H1 (cell line): ENCODE results near the gene TMIGD1. TPM values are rescaled to one million over a fixed set of nuclear protein-coding genes. Genes with fewer than 3 reads are reported as not detected.

ENCODE experiments used
- CTCF ChIA-PET: fragments of 300-600 bp; sonication (Branson Sonifier 250); formaldehyde crosslinking; loops from one replicate; lab custom pipeline; 2021; ENCODE audit not compliant: partially characterized antibody; lab: Charles Lee
- POLR2A ChIA-PET: fragments of 300-600 bp; sonication (Branson Sonifier 250); formaldehyde crosslinking; loops from one replicate; lab custom pipeline; 2021; ENCODE audit warnings: inconsistent platforms; ENCODE audit not compliant: partially characterized antibody; lab: Charles Lee
- DNase-seq, 2 experiments: peaks; one replicate each; pipeline versions ENCODE4 v3.0.0 to v3.0.0-alpha.2; 2010 to 2022; ENCODE audit warnings: low spot score in 2 of 2, low read depth in 1 of 2, mixed read lengths in 1 of 2
- FAIRE-seq: peaks from 2 replicates; lab custom pipeline; 2011; peaks lifted over from hg19 to GRCh38; lab: Jason Lieb, UNC
- H2AFZ ChIP-seq: 2 replicates; pipeline ENCODE4 v1.8.1; 2012; ENCODE audit warnings: low read length, inconsistent platforms
- H2AK5ac ChIP-seq: 2 replicates; pipeline ENCODE4 v1.6.1; 2013; ENCODE audit warnings: low read depth, low read length
- H2BK120ac ChIP-seq: replicated peaks from 2 replicates; pipeline ENCODE3; 2013; ENCODE audit warnings: low read depth, low read length, inconsistent platforms
- H2BK12ac ChIP-seq: 2 replicates; pipeline ENCODE4 v1.6.1; 2013; ENCODE audit warnings: low read depth, low read length
- H2BK15ac ChIP-seq: 2 replicates; pipeline ENCODE4 v1.6.1; 2013; ENCODE audit warnings: low read length
- H2BK20ac ChIP-seq: 2 replicates; pipeline ENCODE4 v1.6.1; 2013; ENCODE audit warnings: low read length
- H2BK5ac ChIP-seq: 2 replicates; pipeline ENCODE4 v1.6.1; 2013; ENCODE audit warnings: low read depth, low read length
- H3K14ac ChIP-seq: 2 replicates; pipeline ENCODE4 v1.6.1; 2013; ENCODE audit warnings: inconsistent platforms; ENCODE audit not compliant: insufficient read length
- H3K18ac ChIP-seq: 2 replicates; pipeline ENCODE4 v1.6.1; 2013; ENCODE audit warnings: low read length; ENCODE audit errors: extremely low read depth
- H3K23ac ChIP-seq: 2 replicates; pipeline ENCODE4 v1.6.1; 2013; ENCODE audit warnings: inconsistent platforms; ENCODE audit not compliant: insufficient read length
- H3K23me2 ChIP-seq: 2 replicates; pipeline ENCODE4 v1.6.1; 2013; ENCODE audit warnings: low read depth, low read length
- H3K27ac ChIP-seq: 2 replicates; pipeline ENCODE4 v1.6.1; 2011; ENCODE audit warnings: low read depth, low read length, inconsistent platforms
- H3K27me3 ChIP-seq, 4 experiments: replicated peaks in 1 of 4; 1 replicate in 1 of 4; 2 replicates in 3 of 4; pipeline versions ENCODE4 v1.6.1 to v1.8.1; 2011 to 2013; ENCODE audit warnings: low read length in 3 of 4, mild to moderate bottlenecking in 3 of 4, inconsistent platforms in 2 of 4, mixed read lengths in 2 of 4, moderate library complexity in 1 of 4; ENCODE audit not compliant: control insufficient read depth in 3 of 4, insufficient read depth in 3 of 4; ENCODE audit errors: extremely low read depth in 1 of 4
- H3K36me3 ChIP-seq, 4 experiments: 2 replicates each; pipeline versions ENCODE4 v1.6.1 to v1.8.1; 2011 to 2013; ENCODE audit warnings: mild to moderate bottlenecking in 4 of 4, low read length in 3 of 4, moderate library complexity in 2 of 4, control low read depth in 1 of 4, inconsistent platforms in 1 of 4; ENCODE audit not compliant: insufficient read depth in 4 of 4, control insufficient read depth in 2 of 4
- H3K4ac ChIP-seq: replicated peaks from 2 replicates; pipeline ENCODE3; 2013; ENCODE audit warnings: low read length, low read depth, mixed read lengths, inconsistent platforms; ENCODE audit not compliant: insufficient read length
- H3K4me1 ChIP-seq, 4 experiments: replicated peaks in 1 of 4; 1 replicate in 1 of 4; 2 replicates in 3 of 4; pipeline versions ENCODE4 v1.6.1 to v1.8.1; 2011 to 2013; ENCODE audit warnings: low read length in 3 of 4, inconsistent platforms in 2 of 4, mixed read lengths in 1 of 4; ENCODE audit not compliant: insufficient read depth in 4 of 4, control insufficient read depth in 3 of 4
- H3K4me2 ChIP-seq, 2 experiments: 2 replicates each; pipeline versions ENCODE4 v1.6.1 to v1.8.1; 2011 to 2013; ENCODE audit warnings: low read depth in 2 of 2, low read length in 2 of 2, control low read depth in 1 of 2, inconsistent platforms in 1 of 2, mild to moderate bottlenecking in 1 of 2; ENCODE audit not compliant: insufficient read depth in 1 of 2
- H3K4me3 ChIP-seq, 4 experiments: fragments of 200-600, 300-600 bp in 1 of 4; sonication (generic), shearing (Covaris generic), sonication (Bioruptor Twin) in 1 of 4; 2 replicates each; pipeline versions ENCODE4 v1.5.1 to v1.8.1; 2011 to 2016; ENCODE audit warnings: low read length in 4 of 4, low read depth in 3 of 4, control low read depth in 2 of 4, inconsistent platforms in 2 of 4, mild to moderate bottlenecking in 2 of 4, mixed read lengths in 1 of 4, moderate library complexity in 1 of 4; ENCODE audit not compliant: insufficient read depth in 2 of 4; ENCODE audit errors: extremely low read depth in 1 of 4
- H3K56ac ChIP-seq: replicated peaks from 2 replicates; pipeline ENCODE3; 2013; ENCODE audit warnings: low read depth, mild to moderate bottlenecking, mixed read lengths, low read length, inconsistent platforms; ENCODE audit not compliant: insufficient read length
- H3K79me1 ChIP-seq: 2 replicates; pipeline ENCODE4 v1.6.1; 2013; ENCODE audit warnings: low read depth, low read length, control low read depth
- H3K79me2 ChIP-seq, 2 experiments: 2 replicates each; pipeline versions ENCODE4 v1.6.1 to v1.8.1; 2012 to 2013; ENCODE audit warnings: low read length in 2 of 2, mild to moderate bottlenecking in 2 of 2, inconsistent platforms in 1 of 2; ENCODE audit not compliant: insufficient read depth in 2 of 2, control insufficient read depth in 1 of 2
- H3K9ac ChIP-seq, 4 experiments: replicated peaks in 1 of 4; 1 replicate in 1 of 4; 2 replicates in 3 of 4; pipeline versions ENCODE4 v1.6.1 to v1.8.1; 2011 to 2013; ENCODE audit warnings: low read depth in 3 of 4, low read length in 3 of 4, control low read depth in 2 of 4, mild to moderate bottlenecking in 2 of 4, moderate library complexity in 2 of 4, inconsistent platforms in 1 of 4; ENCODE audit errors: extremely low read depth in 1 of 4
- H3K9me3 ChIP-seq, 2 experiments: 2 replicates each; pipeline versions ENCODE4 v1.6.1 to v1.8.1; 2012 to 2013; ENCODE audit warnings: mild to moderate bottlenecking in 2 of 2, moderate library complexity in 2 of 2, control low read depth in 1 of 2, inconsistent platforms in 1 of 2, low read depth in 1 of 2, low read length in 1 of 2, mixed read lengths in 1 of 2; ENCODE audit not compliant: insufficient read depth in 2 of 2
- H4K20me1 ChIP-seq, 2 experiments: replicated peaks in 1 of 2; 2 replicates each; pipeline versions ENCODE3 to v1.8.1; 2011 to 2013; ENCODE audit warnings: inconsistent platforms in 2 of 2, low read length in 2 of 2, mild to moderate bottlenecking in 1 of 2; ENCODE audit not compliant: insufficient read depth in 2 of 2, control insufficient read depth in 1 of 2
- H4K5ac ChIP-seq: 2 replicates; pipeline ENCODE4 v1.6.1; 2013; ENCODE audit warnings: low read length, low read depth, mixed read lengths, inconsistent platforms; ENCODE audit not compliant: insufficient read length
- H4K8ac ChIP-seq: 2 replicates; pipeline ENCODE4 v1.8.0; 2013; ENCODE audit warnings: mild to moderate bottlenecking, moderate library complexity, low read length, inconsistent platforms; ENCODE audit not compliant: insufficient read depth; ENCODE audit errors: extremely low read depth
- H4K91ac ChIP-seq: replicated peaks from 2 replicates; pipeline ENCODE3; 2013; ENCODE audit warnings: low read length, mixed read lengths, inconsistent platforms; ENCODE audit not compliant: insufficient read length
- ASH2L ChIP-seq: fragments of 200-600, 300-600 bp; sonication (generic); IDR thresholded peaks from one replicate; pipeline ENCODE4 v1.7.1; 2017; ENCODE audit warnings: low read length
- BCL11A ChIP-seq, 2 experiments: IDR thresholded peaks; one replicate each; pipeline ENCODE4 v1.6.1; 2011; ENCODE audit warnings: low read depth in 2 of 2, low read length in 2 of 2, mild to moderate bottlenecking in 2 of 2
- CREB1 ChIP-seq: IDR thresholded peaks from 2 replicates; pipeline ENCODE4 v1.6.1; 2012; ENCODE audit warnings: inconsistent platforms
- JUN ChIP-seq: IDR thresholded peaks from 2 replicates; pipeline ENCODE4 v1.6.1; 2011; ENCODE audit warnings: low read depth, mild to moderate bottlenecking, improper control_type of control experiment, low read length
- JUND ChIP-seq: IDR thresholded peaks from 2 replicates; pipeline ENCODE4 v1.6.1; 2011; ENCODE audit warnings: mild to moderate bottlenecking, improper control_type of control experiment, low read length
- KDM4A ChIP-seq: IDR thresholded peaks from one replicate; pipeline ENCODE4 v1.7.1; 2012; ENCODE audit warnings: low read depth, mild to moderate bottlenecking, moderate library complexity, low read length, inconsistent platforms; ENCODE audit not compliant: severe bottlenecking
- RFX5 ChIP-seq: IDR thresholded peaks from 2 replicates; pipeline ENCODE4 v1.6.1; 2011; ENCODE audit warnings: low read depth, low read length, improper control_type of control experiment, borderline replicate concordance
- RNF2 ChIP-seq: fragments of 200-900, 300-1000 bp; sonication (generic); IDR thresholded peaks from 2 replicates; pipeline ENCODE4 v1.7.1; 2016; ENCODE audit warnings: borderline replicate concordance, low read depth, mild to moderate bottlenecking, antibody characterized with exemption, low read length; ENCODE audit not compliant: poor library complexity, severe bottlenecking; ENCODE audit errors: missing control alignments
- SAP30 ChIP-seq: fragments of 300-600 bp; sonication (generic); IDR thresholded peaks from 2 replicates; pipeline ENCODE4 v1.7.1; 2012; ENCODE audit warnings: low read length, moderate library complexity, mild to moderate bottlenecking, inconsistent platforms; ENCODE audit not compliant: insufficient read depth, insufficient replicate concordance
- SIX5 ChIP-seq: IDR thresholded peaks from 2 replicates; pipeline ENCODE4 v1.6.1; 2011; ENCODE audit warnings: mild to moderate bottlenecking, low read depth, low read length
- TBP ChIP-seq: IDR thresholded peaks from 2 replicates; pipeline ENCODE4 v1.6.1; 2011; ENCODE audit warnings: low read depth, low read length, improper control_type of control experiment
- polyA plus RNA-seq, 7 experiments: library from polyadenylated mRNA; depleted of rRNA in 3 of 7; stranded (reverse) in 5 of 7; unstranded in 2 of 7; fragments of >200 nt in 5 of 7; fragments of 200-250 nt in 2 of 7; gene quantifications; 1 replicate in 5 of 7; 2 replicates in 1 of 7; 4 replicates in 1 of 7; pipeline versions ENCODE4 v1.2.1 to v1.2.3, GENCODE V29; 2011 to 2013; ENCODE audit warnings: missing spikeins in 2 of 7, mixed read lengths in 2 of 7
- total RNA-seq: library from RNA; stranded (reverse); fragmentation: NEBNext Ultra II Directional; extraction: Animal tissue kit (Norgen Biotek cat#: 25700); gene quantifications from 2 replicates; pipeline ENCODE4 v1.2.1, GENCODE V29; 2021
- TF ChIP-seq, protein P1 (sequence below): IDR thresholded peaks from 2 replicates; pipeline ENCODE4 v1.6.1; 2012; ENCODE audit warnings: inconsistent platforms
- TF ChIP-seq, protein P2 (sequence below), 3 experiments: IDR thresholded peaks; 1 replicate in 2 of 3; 2 replicates in 1 of 3; pipeline versions ENCODE4 v1.5.1 to v1.6.1; 2011; ENCODE audit warnings: low read length in 3 of 3, mild to moderate bottlenecking in 3 of 3, inconsistent platforms in 2 of 3, low read depth in 1 of 3, moderate library complexity in 1 of 3; ENCODE audit not compliant: insufficient read depth in 1 of 3; ENCODE audit errors: control extremely low read depth in 1 of 3

Gene TMIGD1
- total and polyA plus RNA-seq, 2 of the 8 experiments (the other 6 are each of a cell fraction or from before 2014, with no cell fraction given) = not detected

DNA sequence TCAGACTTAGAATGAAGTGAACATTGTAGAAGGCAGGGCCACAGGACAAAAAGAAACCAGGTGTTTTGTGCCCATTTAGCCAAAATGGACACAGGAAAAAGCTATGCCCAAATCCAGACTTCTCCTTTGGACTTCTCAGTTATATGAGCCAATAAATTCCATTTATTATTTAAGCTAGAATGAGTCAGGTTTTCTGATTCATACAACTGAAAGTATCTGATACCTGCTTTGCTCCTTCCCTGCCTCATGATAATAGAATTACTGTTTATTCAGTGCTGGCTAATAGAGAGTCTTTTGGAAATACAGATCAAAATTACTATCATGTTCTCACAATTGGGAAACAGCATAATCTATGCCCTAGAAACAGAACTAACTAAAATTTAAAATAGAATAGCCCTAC lies 36.1 kb upstream of the TMIGD1 start:
- FAIRE-seq = no peak
- Histone ChIP-seq H4K91ac (no peak overlapping the region), H3K18ac (no peak overlapping the region), H3K36me3 (no peaks in the 10 kb centered on the region), H3K23ac (no peak overlapping the region), H4K8ac (no peak overlapping the region), H4K20me1 (no peaks in the 10 kb centered on the region), H3K4me2 (no peak overlapping the region), H3K27ac (no peak overlapping the region), H3K9me3 (no peaks in the 10 kb centered on the region), H3K9ac (no peak overlapping the region), H3K4ac (no peak overlapping the region), H2AK5ac (no peak overlapping the region), H3K79me1 (no peaks in the 10 kb centered on the region), H2BK20ac (no peak overlapping the region), H2BK12ac (no peak overlapping the region), H3K79me2 (no peaks in the 10 kb centered on the region), H3K27me3 (no peaks in the 10 kb centered on the region), H2BK5ac (no peak overlapping the region), H3K23me2 (no peaks in the 10 kb centered on the region), H3K56ac (no peak overlapping the region), H2BK15ac (no peak overlapping the region), H4K5ac (no peak overlapping the region), H3K4me3 (no peak overlapping the region), H3K14ac (no peak overlapping the region), H3K4me1 (no peaks in the 10 kb centered on the region), H2AFZ (no peak overlapping the region; the same call in 1 of the 2 replicates), H2BK120ac (no peak overlapping the region)
- POLR2A ChIA-PET = no interaction called here
- CTCF ChIA-PET = interaction anchor here (1.8 kb wide), 1 partner anchor 29 kb away, joined by 7 read pairs; no protein-coding TSS in a partner anchor
- DNase-seq = no peak
- TF ChIP-seq RFX5 (no peak), SAP30 (no peak), KDM4A (no peak), ASH2L (no peak), SIX5 (no peak), JUND (no peak), BCL11A (IDR thresholded peaks at IDR 0.05; ENCODE audit: low read depth in 2 of 2, low read length in 2 of 2) (no peak), CREB1 (no peak), RNF2 (no peak), TBP (no peak), JUN (no peak)
- TF ChIP-seq, protein P1, sequence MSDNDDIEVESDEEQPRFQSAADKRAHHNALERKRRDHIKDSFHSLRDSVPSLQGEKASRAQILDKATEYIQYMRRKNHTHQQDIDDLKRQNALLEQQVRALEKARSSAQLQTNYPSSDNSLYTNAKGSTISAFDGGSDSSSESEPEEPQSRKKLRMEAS = no peak
- TF ChIP-seq, protein P2, sequence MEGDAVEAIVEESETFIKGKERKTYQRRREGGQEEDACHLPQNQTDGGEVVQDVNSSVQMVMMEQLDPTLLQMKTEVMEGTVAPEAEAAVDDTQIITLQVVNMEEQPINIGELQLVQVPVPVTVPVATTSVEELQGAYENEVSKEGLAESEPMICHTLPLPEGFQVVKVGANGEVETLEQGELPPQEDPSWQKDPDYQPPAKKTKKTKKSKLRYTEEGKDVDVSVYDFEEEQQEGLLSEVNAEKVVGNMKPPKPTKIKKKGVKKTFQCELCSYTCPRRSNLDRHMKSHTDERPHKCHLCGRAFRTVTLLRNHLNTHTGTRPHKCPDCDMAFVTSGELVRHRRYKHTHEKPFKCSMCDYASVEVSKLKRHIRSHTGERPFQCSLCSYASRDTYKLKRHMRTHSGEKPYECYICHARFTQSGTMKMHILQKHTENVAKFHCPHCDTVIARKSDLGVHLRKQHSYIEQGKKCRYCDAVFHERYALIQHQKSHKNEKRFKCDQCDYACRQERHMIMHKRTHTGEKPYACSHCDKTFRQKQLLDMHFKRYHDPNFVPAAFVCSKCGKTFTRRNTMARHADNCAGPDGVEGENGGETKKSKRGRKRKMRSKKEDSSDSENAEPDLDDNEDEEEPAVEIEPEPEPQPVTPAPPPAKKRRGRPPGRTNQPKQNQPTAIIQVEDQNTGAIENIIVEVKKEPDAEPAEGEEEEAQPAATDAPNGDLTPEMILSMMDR (IDR thresholded peaks at IDR 0.05; ENCODE audit: control extremely low read depth in 1 of 3, insufficient read depth in 1 of 3, low read depth in 1 of 3, low read length in 3 of 3) = no peak
